ENCODE measurements around the gene CAP2.

DNA sequence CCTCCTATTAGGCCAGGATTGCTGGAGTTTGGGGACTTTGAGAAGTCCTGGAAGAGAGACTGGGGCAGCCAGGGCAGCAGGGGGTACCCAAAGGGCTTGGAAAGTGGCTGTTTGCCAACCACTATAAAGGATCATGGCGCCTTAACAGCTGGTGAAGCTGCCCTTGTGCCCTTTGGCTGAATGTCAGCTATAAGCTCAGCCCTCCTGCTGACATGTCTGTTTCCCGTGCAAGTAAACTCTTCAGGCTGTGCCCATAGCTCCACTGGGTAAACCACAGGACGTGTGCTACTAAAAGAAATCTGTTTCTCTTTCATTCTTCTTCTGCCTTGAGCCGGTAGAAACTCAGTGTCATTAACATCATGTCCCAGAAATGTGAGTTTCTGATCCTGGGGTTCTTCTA, 97.3 kb downstream of the CAP2 start:
- no peak for TF ChIP-seq ARHGAP35 (IDR thresholded peaks at IDR 0.05; ENCODE audit: partially characterized antibody)
- no peak for TF ChIP-seq SIN3A (IDR thresholded peaks at IDR 0.05; ENCODE audit: borderline replicate concordance in 2 of 2, control insufficient read depth in 1 of 2, low read depth in 2 of 2, low read length in 2 of 2)
- TF ChIP-seq CEBPB (tag; IDR thresholded peaks at IDR 0.05) = no peak
- TF ChIP-seq CSDE1 (IDR thresholded peaks at IDR 0.05) = no peak
- TF ChIP-seq HCFC1 (IDR thresholded peaks at IDR 0.05; ENCODE audit: low read depth, low read length) = no peak
- TF ChIP-seq FOSL1 (tag; conservative IDR thresholded peaks at IDR 0.05) = no peak
- TF ChIP-seq POLR2A (conservative IDR thresholded peaks at IDR 0.05) = no peak
- no peak for TF ChIP-seq SOX6 (IDR thresholded peaks at IDR 0.05)
- TF ChIP-seq, protein P1, sequence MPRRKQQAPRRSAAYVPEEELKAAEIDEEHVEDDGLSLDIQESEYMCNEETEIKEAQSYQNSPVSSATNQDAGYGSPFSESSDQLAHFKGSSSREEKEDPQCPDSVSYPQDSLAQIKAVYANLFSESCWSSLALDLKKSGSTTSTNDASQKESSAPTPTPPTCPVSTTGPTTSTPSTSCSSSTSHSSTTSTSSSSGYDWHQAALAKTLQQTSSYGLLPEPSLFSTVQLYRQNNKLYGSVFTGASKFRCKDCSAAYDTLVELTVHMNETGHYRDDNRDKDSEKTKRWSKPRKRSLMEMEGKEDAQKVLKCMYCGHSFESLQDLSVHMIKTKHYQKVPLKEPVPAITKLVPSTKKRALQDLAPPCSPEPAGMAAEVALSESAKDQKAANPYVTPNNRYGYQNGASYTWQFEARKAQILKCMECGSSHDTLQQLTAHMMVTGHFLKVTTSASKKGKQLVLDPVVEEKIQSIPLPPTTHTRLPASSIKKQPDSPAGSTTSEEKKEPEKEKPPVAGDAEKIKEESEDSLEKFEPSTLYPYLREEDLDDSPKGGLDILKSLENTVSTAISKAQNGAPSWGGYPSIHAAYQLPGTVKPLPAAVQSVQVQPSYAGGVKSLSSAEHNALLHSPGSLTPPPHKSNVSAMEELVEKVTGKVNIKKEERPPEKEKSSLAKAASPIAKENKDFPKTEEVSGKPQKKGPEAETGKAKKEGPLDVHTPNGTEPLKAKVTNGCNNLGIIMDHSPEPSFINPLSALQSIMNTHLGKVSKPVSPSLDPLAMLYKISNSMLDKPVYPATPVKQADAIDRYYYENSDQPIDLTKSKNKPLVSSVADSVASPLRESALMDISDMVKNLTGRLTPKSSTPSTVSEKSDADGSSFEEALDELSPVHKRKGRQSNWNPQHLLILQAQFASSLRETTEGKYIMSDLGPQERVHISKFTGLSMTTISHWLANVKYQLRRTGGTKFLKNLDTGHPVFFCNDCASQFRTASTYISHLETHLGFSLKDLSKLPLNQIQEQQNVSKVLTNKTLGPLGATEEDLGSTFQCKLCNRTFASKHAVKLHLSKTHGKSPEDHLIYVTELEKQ (CRISPR knock-in tag; IDR thresholded peaks at IDR 0.05) = no peak
- no peak for TF ChIP-seq NFYB (IDR thresholded peaks at IDR 0.05; ENCODE audit: extremely low read depth, insufficient read length)
- TF ChIP-seq, protein P2, sequence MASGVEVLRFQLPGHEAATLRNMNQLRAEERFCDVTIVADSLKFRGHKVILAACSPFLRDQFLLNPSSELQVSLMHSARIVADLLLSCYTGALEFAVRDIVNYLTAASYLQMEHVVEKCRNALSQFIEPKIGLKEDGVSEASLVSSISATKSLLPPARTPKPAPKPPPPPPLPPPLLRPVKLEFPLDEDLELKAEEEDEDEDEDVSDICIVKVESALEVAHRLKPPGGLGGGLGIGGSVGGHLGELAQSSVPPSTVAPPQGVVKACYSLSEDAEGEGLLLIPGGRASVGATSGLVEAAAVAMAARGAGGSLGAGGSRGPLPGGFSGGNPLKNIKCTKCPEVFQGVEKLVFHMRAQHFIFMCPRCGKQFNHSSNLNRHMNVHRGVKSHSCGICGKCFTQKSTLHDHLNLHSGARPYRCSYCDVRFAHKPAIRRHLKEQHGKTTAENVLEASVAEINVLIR (CRISPR knock-in tag; IDR thresholded peaks at IDR 0.05) = no peak
